Mesenteric fat pad (tissue), 1 donor: ENCODE results near the gene NTRK3. TPM values are rescaled to one million over a fixed set of nuclear protein-coding genes. Genes with fewer than 3 reads are reported as not detected.
"Not testable (repeated sequence)": the region's sequence is repeated elsewhere in the genome, so short reads cannot be mapped to it uniquely, and the experiment has no call there.

Experiments
- DNase-seq: peaks from one replicate; pipeline ENCODE4 v3.0.0-alpha.2; 2020; ENCODE audit warnings: low spot score
- total RNA-seq: library from RNA; stranded (reverse); fragmentation: NEBNext Ultra II Directional; extraction: Animal tissue kit (Norgen Biotek cat#: 25700); gene quantifications from one replicate; pipeline ENCODE4 v1.2.1, GENCODE V29; 2021
- donor health status: DM: yes; HTN: yes; CAD: no.

Gene NTRK3
- total RNA-seq, 1 donor from 2014 or later, result 1.6 TPM

GRCh38 chr15:88076328-88076727 lies 180.2 kb downstream of the NTRK3 start:
- DNase-seq, result no peak

- DNase-seq, result no peak
Observed at GRCh38 chr15:88075102-88075501, 181.4 kb downstream of the NTRK3 start.

- no peak for DNase-seq
Observed at GRCh38 chr15:88074386-88074785, 182.2 kb downstream of the NTRK3 start.

- no peak for DNase-seq
Observed at GRCh38 chr15:88073391-88073691, 183.2 kb downstream of the NTRK3 start.

GRCh38 chr15:88072598-88073390 lies 183.7 kb downstream of the NTRK3 start:
- no peak for DNase-seq

- DNase-seq, result not testable (repeated sequence)
Observed at GRCh38 chr15:88072133-88072532, 184.4 kb downstream of the NTRK3 start.

- no peak for DNase-seq
Observed at GRCh38 chr15:88071141-88071540, 185.4 kb downstream of the NTRK3 start.

GRCh38 chr15:88069561-88069960 lies 187.0 kb downstream of the NTRK3 start:
- no peak for DNase-seq

GRCh38 chr15:88067331-88067685 lies 189.2 kb downstream of the NTRK3 start:
- no peak for DNase-seq

- no peak for DNase-seq
Observed at GRCh38 chr15:88066636-88067330, 189.8 kb downstream of the NTRK3 start.

GRCh38 chr15:88061452-88061851 lies 195.1 kb downstream of the NTRK3 start:
- no peak for DNase-seq

GRCh38 chr15:88060383-88060782 lies 196.2 kb downstream of the NTRK3 start:
- DNase-seq, result no peak

- DNase-seq, result no peak
Observed at GRCh38 chr15:88057836-88058235, 198.7 kb downstream of the NTRK3 start.

GRCh38 chr15:88049506-88049905 lies 207.0 kb downstream of the NTRK3 start:
- DNase-seq, result no peak

GRCh38 chr15:88048755-88049154 lies 207.8 kb downstream of the NTRK3 start:
- DNase-seq, result no peak

GRCh38 chr15:88048237-88048636 lies 208.3 kb downstream of the NTRK3 start:
- no peak for DNase-seq

GRCh38 chr15:88046576-88047129 lies 209.9 kb downstream of the NTRK3 start:
- DNase-seq, result no peak

- no peak for DNase-seq
Observed at GRCh38 chr15:88043396-88043795, 213.1 kb downstream of the NTRK3 start.

GRCh38 chr15:88042047-88042446 lies 214.5 kb downstream of the NTRK3 start:
- DNase-seq, result no peak

GRCh38 chr15:88040516-88040915 lies 216.0 kb downstream of the NTRK3 start:
- DNase-seq, result no peak

- no peak for DNase-seq
Observed at GRCh38 chr15:88038261-88038660, 218.3 kb downstream of the NTRK3 start.

GRCh38 chr15:88036154-88036839 lies 220.2 kb downstream of the NTRK3 start:
- DNase-seq, result no peak
